T-helper 2 cell treated with Interferon-gamma antibody and Interleukin-4, amounts not matched to agents 100 ng/mL and 5 ng/mL, for 36 hours (primary cell): Measurements from ENCODE around the gene GAPDHS. TPM values are rescaled to one million over a fixed set of nuclear protein-coding genes. Genes with fewer than 3 reads are reported as not detected.

Experiments
- intact Hi-C: fragments of 100-400 bp; cut with micrococcal nuclease; formaldehyde crosslinking; loops from one replicate; pipeline ENCODE4 v1.15.1; 2023
- total RNA-seq: library from RNA; stranded (reverse); gene quantifications from 2 replicates; pipeline ENCODE4 v1.2.3, GENCODE V29; 2022

The GAPDHS gene
- total RNA-seq, 1 donor from 2014 or later, result not detected

- intact Hi-C loops, result no loop called here
Observed at GRCh38 chr19:35534803-35535480, 1.7 kb downstream of the GAPDHS start.

GRCh38 chr19:35539314-35539713 is 6.1 kb downstream of the GAPDHS start:
- intact Hi-C loops, result no loop called here

GRCh38 chr19:35539850-35540249 is 6.6 kb downstream of the GAPDHS start:
- intact Hi-C loops, result no loop called here

GRCh38 chr19:35540356-35540927 is 7.2 kb downstream of the GAPDHS start:
- intact Hi-C loops, result no loop called here

- intact Hi-C loops, result no loop called here
Observed at GRCh38 chr19:35542209-35542608, 9.0 kb downstream of the GAPDHS start.

GRCh38 chr19:35543280-35544109 is 10.2 kb downstream of the GAPDHS start:
- intact Hi-C loops, result loop anchor here (2.0 kb wide), 1 partner anchor 275 kb away; the partner anchor contains the start of gene USF2

GRCh38 chr19:35544110-35544802 is 11.0 kb downstream of the GAPDHS start:
- intact Hi-C loops, result loop anchor here (2.0 kb wide), 1 partner anchor 275 kb away; the partner anchor contains the start of gene USF2

GRCh38 chr19:35545001-35545854 is 12.0 kb downstream of the GAPDHS start, which contains the start of gene TMEM147:
TMEM147 (plus strand) TSS chr19:35545626; CDS start chr19:35545740, 114 bp downstream.
- intact Hi-C loops, result loop anchor here (2.0 to 5.0 kb wide), 5 partner anchors 102 to 276 kb away; partner anchors contain the start of genes COX6B1, KMT2B and USF2

- intact Hi-C loops, result loop anchor here (1.0 to 5.0 kb wide), 6 partner anchors 66 to 277 kb away; partner anchors contain the start of genes COX6B1, HAUS5, KMT2B and USF2
Observed at GRCh38 chr19:35545855-35546381, 12.7 kb downstream of the GAPDHS start.

- intact Hi-C loops, result loop anchor here (1.0 to 5.0 kb wide), 5 partner anchors 66 to 171 kb away; partner anchors contain the start of genes COX6B1, HAUS5 and KMT2B
Observed at GRCh38 chr19:35546532-35546931, 13.3 kb downstream of the GAPDHS start.

- intact Hi-C loops, result loop anchor here (1.0 to 5.0 kb wide), 6 partner anchors 43 to 168 kb away; partner anchors contain the start of genes COX6B1 and KMT2B
Observed at GRCh38 chr19:35549174-35549788, 16.0 kb downstream of the GAPDHS start.

GRCh38 chr19:35549879-35550523 is 16.7 kb downstream of the GAPDHS start:
- intact Hi-C loops, result loop anchor here (1.0 to 5.0 kb wide), 6 partner anchors 42 to 167 kb away; partner anchors contain the start of genes COX6B1 and KMT2B

- intact Hi-C loops, result no loop called here
Observed at GRCh38 chr19:35551091-35551810, 18.0 kb downstream of the GAPDHS start.

- intact Hi-C loops, result no loop called here
Observed at GRCh38 chr19:35552534-35553384, 19.5 kb downstream of the GAPDHS start.

- intact Hi-C loops, result no loop called here
Observed at GRCh38 chr19:35553385-35554000, 20.2 kb downstream of the GAPDHS start.

- intact Hi-C loops, result no loop called here
Observed at GRCh38 chr19:35554076-35554475, 20.8 kb downstream of the GAPDHS start.
